IMR-90 (cell line): Measurements from ENCODE around the gene DOCK1.

ENCODE experiments used
- CEBPB ChIP-seq: IDR thresholded peaks from 2 replicates; pipeline ENCODE4 v1.6.1; 2012; ENCODE audit warnings: low read depth, low read length, improper control_type of control experiment
- CHD1 ChIP-seq: IDR thresholded peaks from 2 replicates; pipeline ENCODE4 v1.6.1; 2012; ENCODE audit warnings: low read depth, low read length, improper control_type of control experiment
- MAFK ChIP-seq: IDR thresholded peaks from 2 replicates; pipeline ENCODE4 v1.6.1; 2012; ENCODE audit warnings: low read depth, low read length, improper control_type of control experiment
- MXI1 ChIP-seq: IDR thresholded peaks from 2 replicates; pipeline ENCODE4 v1.6.1; 2012; ENCODE audit warnings: low read depth, mild to moderate bottlenecking, low read length, moderate library complexity, borderline replicate concordance
- POLR2A ChIP-seq: IDR thresholded peaks from 2 replicates; pipeline ENCODE4 v1.6.1; 2012; ENCODE audit warnings: mild to moderate bottlenecking, low read depth, low read length
- RAD21 ChIP-seq: IDR thresholded peaks from 2 replicates; pipeline ENCODE4 v1.6.1; 2012; ENCODE audit warnings: low read length, improper control_type of control experiment
- RCOR1 ChIP-seq: IDR thresholded peaks from 2 replicates; pipeline ENCODE4 v1.6.1; 2012; ENCODE audit warnings: mild to moderate bottlenecking, low read length, improper control_type of control experiment; ENCODE audit not compliant: insufficient replicate concordance
- SMC3 ChIP-seq: fragments of 150-350 bp; IDR thresholded peaks from 2 replicates; pipeline ENCODE4 v1.6.1; 2016; ENCODE audit warnings: low read depth, mild to moderate bottlenecking, antibody characterized with exemption, low read length, moderate library complexity
- TF ChIP-seq, protein P1 (sequence below): conservative IDR thresholded peaks from 2 replicates; pipeline ENCODE4 v1.5.1; 2012; ENCODE audit warnings: mild to moderate bottlenecking, low read depth, low read length, improper control_type of control experiment
- TF ChIP-seq, protein P2 (sequence below): fragments of 150-350 bp; IDR thresholded peaks from 2 replicates; pipeline ENCODE4 v1.6.1; 2017; ENCODE audit warnings: mild to moderate bottlenecking, antibody characterized with exemption, low read length, low read depth

- TF ChIP-seq, protein P1, sequence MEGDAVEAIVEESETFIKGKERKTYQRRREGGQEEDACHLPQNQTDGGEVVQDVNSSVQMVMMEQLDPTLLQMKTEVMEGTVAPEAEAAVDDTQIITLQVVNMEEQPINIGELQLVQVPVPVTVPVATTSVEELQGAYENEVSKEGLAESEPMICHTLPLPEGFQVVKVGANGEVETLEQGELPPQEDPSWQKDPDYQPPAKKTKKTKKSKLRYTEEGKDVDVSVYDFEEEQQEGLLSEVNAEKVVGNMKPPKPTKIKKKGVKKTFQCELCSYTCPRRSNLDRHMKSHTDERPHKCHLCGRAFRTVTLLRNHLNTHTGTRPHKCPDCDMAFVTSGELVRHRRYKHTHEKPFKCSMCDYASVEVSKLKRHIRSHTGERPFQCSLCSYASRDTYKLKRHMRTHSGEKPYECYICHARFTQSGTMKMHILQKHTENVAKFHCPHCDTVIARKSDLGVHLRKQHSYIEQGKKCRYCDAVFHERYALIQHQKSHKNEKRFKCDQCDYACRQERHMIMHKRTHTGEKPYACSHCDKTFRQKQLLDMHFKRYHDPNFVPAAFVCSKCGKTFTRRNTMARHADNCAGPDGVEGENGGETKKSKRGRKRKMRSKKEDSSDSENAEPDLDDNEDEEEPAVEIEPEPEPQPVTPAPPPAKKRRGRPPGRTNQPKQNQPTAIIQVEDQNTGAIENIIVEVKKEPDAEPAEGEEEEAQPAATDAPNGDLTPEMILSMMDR = no peak
- TF ChIP-seq RAD21 (no peak), MXI1 (no peak), MAFK (no peak), POLR2A (no peak), RCOR1 (no peak), SMC3 (no peak), CEBPB (no peak), CHD1 (no peak)
- TF ChIP-seq, protein P2, sequence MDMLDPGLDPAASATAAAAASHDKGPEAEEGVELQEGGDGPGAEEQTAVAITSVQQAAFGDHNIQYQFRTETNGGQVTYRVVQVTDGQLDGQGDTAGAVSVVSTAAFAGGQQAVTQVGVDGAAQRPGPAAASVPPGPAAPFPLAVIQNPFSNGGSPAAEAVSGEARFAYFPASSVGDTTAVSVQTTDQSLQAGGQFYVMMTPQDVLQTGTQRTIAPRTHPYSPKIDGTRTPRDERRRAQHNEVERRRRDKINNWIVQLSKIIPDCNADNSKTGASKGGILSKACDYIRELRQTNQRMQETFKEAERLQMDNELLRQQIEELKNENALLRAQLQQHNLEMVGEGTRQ = no peak
These were observed 386.1 kb downstream of the DOCK1 start for GRCh38 chr10:127291329-127291728.
